IPS-20b (cell line): ENCODE data around the gene SSTR3.

Source experiments
- H3K27ac ChIP-seq: one replicate; pipeline ENCODE4 v1.5.1; 2013; ENCODE audit warnings: low read length
- H3K27me3 ChIP-seq: 2 replicates; pipeline ENCODE4 v1.6.1; 2013; ENCODE audit warnings: mild to moderate bottlenecking, low read length, inconsistent platforms; ENCODE audit not compliant: insufficient read depth
- H3K36me3 ChIP-seq: 2 replicates; pipeline ENCODE4 v1.6.1; 2013; ENCODE audit warnings: low read depth, mild to moderate bottlenecking, inconsistent platforms, low read length, moderate library complexity; ENCODE audit not compliant: insufficient read depth
- H3K4me1 ChIP-seq: 2 replicates; pipeline ENCODE4 v1.6.1; 2013; ENCODE audit warnings: mild to moderate bottlenecking, control low read depth, inconsistent platforms, low read length, moderate library complexity; ENCODE audit not compliant: insufficient read depth
- H3K4me3 ChIP-seq: 2 replicates; pipeline ENCODE4 v1.5.1; 2013; ENCODE audit warnings: mild to moderate bottlenecking, low read length, inconsistent platforms
- H3K9ac ChIP-seq: 2 replicates; pipeline ENCODE4 v1.6.1; 2013; ENCODE audit warnings: low read depth, mild to moderate bottlenecking, inconsistent platforms, low read length, moderate library complexity
- H3K9me3 ChIP-seq: 2 replicates; pipeline ENCODE4 v1.6.1; 2013; ENCODE audit warnings: mild to moderate bottlenecking, low read depth, low read length, inconsistent platforms; ENCODE audit not compliant: insufficient read depth

SSTR3 gene

GRCh38 chr22:37221424-37222333 lies 9.4 kb upstream of the SSTR3 start:
- Histone ChIP-seq H3K27me3 (peaks cover 10% of the 10 kb centered on the region; the same call in 1 of the 2 replicates), H3K9ac (no peak overlapping the region), H3K4me3 (no peak overlapping the region), H3K27ac (no peak overlapping the region), H3K36me3 (no peaks in the 10 kb centered on the region), H3K9me3 (no peaks in the 10 kb centered on the region), H3K4me1 (no peaks in the 10 kb centered on the region)

- Histone ChIP-seq H3K27me3 (peaks cover 10% of the 10 kb centered on the region; the same call in 1 of the 2 replicates), H3K4me1 (no peaks in the 10 kb centered on the region), H3K4me3 (no peak overlapping the region), H3K36me3 (no peaks in the 10 kb centered on the region), H3K9me3 (no peaks in the 10 kb centered on the region), H3K9ac (no peak overlapping the region), H3K27ac (no peak overlapping the region)
Measured at GRCh38 chr22:37220543-37220981, 8.3 kb upstream of the SSTR3 start.

GRCh38 chr22:37219533-37219932 lies 7.3 kb upstream of the SSTR3 start:
- Histone ChIP-seq H3K4me1 (no peaks in the 10 kb centered on the region), H3K27me3 (peaks cover 10% of the 10 kb centered on the region; the same call in 1 of the 2 replicates), H3K27ac (no peak overlapping the region), H3K9ac (no peak overlapping the region), H3K4me3 (no peak overlapping the region), H3K9me3 (no peaks in the 10 kb centered on the region), H3K36me3 (no peaks in the 10 kb centered on the region)

- Histone ChIP-seq H3K36me3 (no peaks in the 10 kb centered on the region), H3K27ac (no peak overlapping the region), H3K9ac (no peak overlapping the region), H3K4me3 (no peak overlapping the region), H3K27me3 (peaks cover 10% of the 10 kb centered on the region; the same call in 1 of the 2 replicates), H3K4me1 (no peaks in the 10 kb centered on the region), H3K9me3 (no peaks in the 10 kb centered on the region)
Measured at GRCh38 chr22:37218771-37219411, 6.6 kb upstream of the SSTR3 start.

GRCh38 chr22:37218399-37218770 lies 6.1 kb upstream of the SSTR3 start:
- H3K36me3 ChIP-seq, result no peaks in the 10 kb centered on the region
- H3K9ac ChIP-seq, result no peak overlapping the region
- H3K4me1 ChIP-seq, result no peaks in the 10 kb centered on the region
- peaks cover 10% of the 10 kb centered on the region; the same call in 1 of the 2 replicates for H3K27me3 ChIP-seq
- H3K4me3 ChIP-seq, result no peak overlapping the region
- H3K9me3 ChIP-seq, result no peaks in the 10 kb centered on the region
- no peak overlapping the region for H3K27ac ChIP-seq

- H3K4me1 ChIP-seq, result no peaks in the 10 kb centered on the region; the same call in 1 of the 2 replicates
- no peaks in the 10 kb centered on the region for H3K9me3 ChIP-seq
- H3K9ac ChIP-seq, result no peak overlapping the region
- no peak overlapping the region for H3K27ac ChIP-seq
- no peak overlapping the region for H3K4me3 ChIP-seq
- H3K27me3 ChIP-seq, result peaks cover 28% of the 10 kb centered on the region
- no peaks in the 10 kb centered on the region for H3K36me3 ChIP-seq
Measured at GRCh38 chr22:37215890-37216289, 3.6 kb upstream of the SSTR3 start.

GRCh38 chr22:37214731-37215030 lies 2.4 kb upstream of the SSTR3 start:
- Histone ChIP-seq H3K27me3 (peaks cover 28% of the 10 kb centered on the region), H3K9ac (no peak overlapping the region), H3K36me3 (no peaks in the 10 kb centered on the region), H3K4me1 (no peaks in the 10 kb centered on the region; the same call in 1 of the 2 replicates), H3K9me3 (no peaks in the 10 kb centered on the region), H3K4me3 (no peak overlapping the region), H3K27ac (no peak overlapping the region)

GRCh38 chr22:37213941-37214730 lies 1.9 kb upstream of the SSTR3 start:
- H3K4me1 ChIP-seq, result no peaks in the 10 kb centered on the region; the same call in 1 of the 2 replicates
- no peak overlapping the region for H3K4me3 ChIP-seq
- H3K36me3 ChIP-seq, result no peaks in the 10 kb centered on the region
- no peak overlapping the region for H3K27ac ChIP-seq
- H3K27me3 ChIP-seq, result peaks cover 23% of the 10 kb centered on the region
- no peaks in the 10 kb centered on the region for H3K9me3 ChIP-seq
- no peak overlapping the region for H3K9ac ChIP-seq

- Histone ChIP-seq H3K9me3 (no peaks in the 10 kb centered on the region), H3K9ac (no peak overlapping the region), H3K36me3 (no peaks in the 10 kb centered on the region), H3K27ac (no peak overlapping the region), H3K4me1 (no peaks in the 10 kb centered on the region; the same call in 1 of the 2 replicates), H3K27me3 (peaks cover 18% of the 10 kb centered on the region), H3K4me3 (no peak overlapping the region)
Measured at GRCh38 chr22:37213218-37213855, 1.1 kb upstream of the SSTR3 start.

- Histone ChIP-seq H3K4me3 (peak overlapping the region; percentile 58; the same call in 1 of the 2 replicates), H3K4me1 (no peaks in the 10 kb centered on the region; the same call in 1 of the 2 replicates), H3K27ac (no peak overlapping the region), H3K36me3 (no peaks in the 10 kb centered on the region), H3K9ac (no peak overlapping the region; the same call in 1 of the 2 replicates), H3K9me3 (no peaks in the 10 kb centered on the region), H3K27me3 (peaks cover 18% of the 10 kb centered on the region)
Measured at GRCh38 chr22:37211866-37212173, 457 bp downstream of the SSTR3 start.
